Colon (tissue), 2 donors: ENCODE results near the gene GPRASP2.

ENCODE experiments used
- FAIRE-seq: peaks from 2 replicates; lab custom pipeline; 2012; peaks lifted over from hg19 to GRCh38; lab: Jason Lieb, UNC
- donor health status: control.
- donor health status: control.

GPRASP2 gene

DNA sequence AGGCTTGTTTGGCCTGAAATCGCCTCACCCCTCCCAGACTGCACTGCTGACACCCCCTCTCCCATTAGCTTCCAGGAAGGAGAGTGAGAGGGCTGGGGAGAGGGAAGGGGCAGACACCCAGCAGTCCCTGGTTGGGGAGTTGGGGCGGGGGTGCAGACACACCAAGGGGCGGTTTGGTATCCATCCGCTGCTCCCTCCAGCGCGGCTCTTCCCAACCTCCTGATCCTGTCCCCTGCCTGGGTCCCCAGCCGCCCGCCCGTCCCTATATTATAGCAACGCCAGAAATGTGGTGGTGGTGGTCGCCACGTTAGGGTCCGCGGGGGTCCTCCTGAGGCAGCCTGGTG lies 33.2 kb downstream of the GPRASP2 start:
- no peak for FAIRE-seq

DNA sequence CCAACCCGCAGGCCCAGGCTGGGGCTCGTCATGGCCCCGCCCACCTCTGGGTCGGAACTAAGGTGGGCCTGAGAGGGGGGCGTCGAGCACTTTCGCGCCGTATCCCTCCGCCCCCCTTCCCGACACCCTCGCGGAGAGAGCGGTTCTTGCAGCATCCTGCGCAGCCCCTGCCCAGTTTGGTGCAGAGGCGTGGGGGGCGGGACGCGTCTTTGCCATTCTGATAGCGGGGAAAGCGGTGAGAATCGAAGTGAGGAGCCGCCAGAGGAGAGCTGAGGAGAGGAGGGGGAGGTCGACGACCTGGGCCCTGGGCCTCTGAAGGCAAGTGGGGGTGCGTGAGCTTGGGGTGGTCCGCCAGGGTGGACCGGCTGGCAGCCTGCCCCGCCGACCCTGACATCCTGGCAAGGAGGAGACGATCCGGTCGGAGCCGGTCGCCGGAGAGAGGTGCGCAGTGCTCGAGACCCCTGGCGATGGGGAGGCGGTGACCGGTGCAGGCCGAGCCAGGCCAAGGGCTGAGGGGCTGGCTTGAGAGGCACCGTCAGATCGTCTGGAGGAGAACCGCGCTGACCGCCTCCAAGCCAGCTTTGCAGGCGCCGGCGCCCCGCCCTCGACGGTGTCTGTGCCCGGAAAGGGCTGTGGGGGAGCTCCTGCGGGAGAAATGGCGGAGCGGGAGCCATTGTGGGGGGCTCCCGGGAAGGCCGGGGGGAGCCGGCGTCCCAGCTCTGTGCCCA lies 33.8 kb downstream of the GPRASP2 start:
- no peak for FAIRE-seq

DNA sequence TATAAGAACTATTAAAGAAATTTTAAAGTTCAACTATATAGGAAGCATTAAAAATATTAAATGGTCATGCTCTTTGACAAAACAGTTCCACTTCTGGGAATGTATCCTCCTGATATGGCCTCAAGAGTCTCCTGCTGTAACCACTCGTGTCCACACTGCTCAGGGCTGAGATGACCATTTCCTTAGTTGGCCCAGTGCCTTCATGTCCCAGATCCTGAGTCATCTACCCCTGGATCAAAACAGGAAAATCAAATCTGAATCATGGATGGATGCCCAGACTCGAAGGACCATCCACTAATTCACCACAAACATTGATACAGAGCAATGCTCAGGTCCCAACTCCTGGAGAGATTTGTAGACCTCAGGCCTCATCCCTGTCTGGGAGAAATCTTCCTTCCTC lies 53.0 kb downstream of the GPRASP2 start:
- FAIRE-seq = no peak

DNA sequence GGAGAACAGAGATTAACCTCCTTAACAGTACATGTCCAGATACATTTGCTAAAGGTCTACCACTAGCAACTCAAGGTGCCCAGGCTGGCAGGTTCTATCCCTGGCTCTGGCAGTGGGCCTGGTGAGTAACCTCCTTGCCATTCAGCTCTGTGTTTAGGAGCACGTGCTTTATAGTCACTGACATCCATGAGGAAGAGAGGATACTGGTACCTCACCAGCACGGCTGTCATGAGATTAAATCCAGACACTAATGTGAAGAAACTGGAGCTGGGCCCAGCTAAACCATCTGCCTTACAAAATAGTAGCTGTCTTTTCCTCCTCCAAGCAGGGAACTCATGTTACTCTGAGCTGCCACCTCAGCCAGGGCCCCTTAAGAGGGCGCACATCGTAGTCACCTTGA lies 53.6 kb downstream of the GPRASP2 start:
- FAIRE-seq = no peak

DNA sequence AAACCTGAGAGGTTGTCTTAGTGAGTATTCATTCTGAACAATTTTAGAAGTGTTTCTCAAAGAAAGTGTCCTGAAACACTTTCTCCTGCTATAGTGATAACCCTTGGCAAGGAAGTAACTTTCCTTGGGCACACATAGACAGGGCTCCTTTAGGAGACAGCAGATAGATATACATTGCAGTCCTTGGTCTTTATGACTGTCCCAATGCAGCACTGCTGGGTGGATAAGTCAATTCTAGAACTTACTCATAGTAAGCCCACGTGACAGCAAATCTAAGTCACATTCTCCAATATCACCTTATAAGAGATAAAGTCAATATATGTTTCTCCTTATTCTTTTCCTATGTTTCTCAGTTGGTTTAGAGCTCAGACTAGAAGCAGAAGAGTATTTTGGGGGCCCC lies 55.0 kb downstream of the GPRASP2 start:
- FAIRE-seq = no peak
